GM12801 (cell line): ENCODE measurements around the gene HORMAD2.

Experiments used
- CTCF ChIP-seq: IDR thresholded peaks from one replicate; pipeline ENCODE4 v1.5.1; 2011; ENCODE audit warnings: control low read depth; ENCODE audit not compliant: insufficient read length; ENCODE audit errors: extremely low read depth

HORMAD2 gene

GRCh38 chr22:30187094-30187493, 106.8 kb downstream of the HORMAD2 start:
- no peak for TF ChIP-seq CTCF

- TF ChIP-seq CTCF = no peak
Observed at GRCh38 chr22:30187529-30188407, 107.5 kb downstream of the HORMAD2 start.

DNA sequence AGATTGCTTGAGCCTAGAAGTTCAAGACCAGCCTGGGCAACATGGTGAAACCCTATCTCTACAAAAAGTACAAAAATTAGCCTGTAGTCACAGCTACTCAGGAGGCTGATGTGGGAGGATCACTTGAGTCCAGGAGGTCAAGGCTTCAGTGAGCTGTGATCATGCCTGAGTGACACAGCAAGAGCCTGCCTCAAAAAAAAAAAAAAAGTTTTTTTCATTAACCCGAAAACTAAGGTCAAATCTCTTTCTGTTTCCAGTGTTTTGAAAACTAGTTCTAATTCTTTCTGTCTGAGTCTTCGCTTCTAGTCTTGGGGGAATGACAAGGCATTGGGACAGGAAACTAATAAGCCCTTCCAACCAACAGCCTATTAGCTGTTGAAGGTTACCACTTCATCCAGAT, 108.6 kb downstream of the HORMAD2 start:
- TF ChIP-seq CTCF = no peak

GRCh38 chr22:30190574-30190973, 110.3 kb downstream of the HORMAD2 start:
- no peak for TF ChIP-seq CTCF

- TF ChIP-seq CTCF = no peak
Observed at GRCh38 chr22:30191040-30191701, 110.9 kb downstream of the HORMAD2 start.

GRCh38 chr22:30192427-30192826, 112.2 kb downstream of the HORMAD2 start:
- TF ChIP-seq CTCF = no peak

GRCh38 chr22:30193031-30193775, 112.9 kb downstream of the HORMAD2 start:
- no peak for TF ChIP-seq CTCF
